ENCODE results near the gene ZNF613. TPM values are rescaled to one million over a fixed set of nuclear protein-coding genes. Genes with fewer than 3 reads are reported as not detected.
A peak's percentile ranks its signal among the peaks of the same experiment; 100 is the strongest.

ZNF613 gene
- total RNA-seq (7.1 and 14.4 TPM in 2 replicates), polyA plus RNA-seq (9.3 and 11.6 TPM in 2 replicates)

- H3K27me3 ChIP-seq, result no peaks in the 10 kb centered on the region
- TF ChIP-seq, protein P1, sequence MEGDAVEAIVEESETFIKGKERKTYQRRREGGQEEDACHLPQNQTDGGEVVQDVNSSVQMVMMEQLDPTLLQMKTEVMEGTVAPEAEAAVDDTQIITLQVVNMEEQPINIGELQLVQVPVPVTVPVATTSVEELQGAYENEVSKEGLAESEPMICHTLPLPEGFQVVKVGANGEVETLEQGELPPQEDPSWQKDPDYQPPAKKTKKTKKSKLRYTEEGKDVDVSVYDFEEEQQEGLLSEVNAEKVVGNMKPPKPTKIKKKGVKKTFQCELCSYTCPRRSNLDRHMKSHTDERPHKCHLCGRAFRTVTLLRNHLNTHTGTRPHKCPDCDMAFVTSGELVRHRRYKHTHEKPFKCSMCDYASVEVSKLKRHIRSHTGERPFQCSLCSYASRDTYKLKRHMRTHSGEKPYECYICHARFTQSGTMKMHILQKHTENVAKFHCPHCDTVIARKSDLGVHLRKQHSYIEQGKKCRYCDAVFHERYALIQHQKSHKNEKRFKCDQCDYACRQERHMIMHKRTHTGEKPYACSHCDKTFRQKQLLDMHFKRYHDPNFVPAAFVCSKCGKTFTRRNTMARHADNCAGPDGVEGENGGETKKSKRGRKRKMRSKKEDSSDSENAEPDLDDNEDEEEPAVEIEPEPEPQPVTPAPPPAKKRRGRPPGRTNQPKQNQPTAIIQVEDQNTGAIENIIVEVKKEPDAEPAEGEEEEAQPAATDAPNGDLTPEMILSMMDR (IDR thresholded peaks at IDR 0.05; ENCODE audit: low read depth, low read length), result peak; percentile 22
- H3K27ac ChIP-seq, result peak within 1 kb of the TSS; percentile 97
- DNase-seq (ENCODE audit: low read depth in 1 of 2, low spot score in 1 of 2), result peak; percentile 95 to 97
- H3K4me3 ChIP-seq, result peak within 1 kb of the TSS; percentile 58
- peaks cover 4% of the 10 kb centered on the region for H3K9me3 ChIP-seq (ENCODE audit: low read depth)
- peaks cover 15% of the 10 kb centered on the region for H3K36me3 ChIP-seq
- H3K4me1 ChIP-seq (ENCODE audit: low read depth), result no peaks in the 10 kb centered on the region
Measured at GRCh38 chr19:51926784-51927741, at the start of gene ZNF613. Gene ZNF613 (plus strand): TSS chr19:51927472. CDS start chr19:51936221, 8,749 bp downstream.

DNA sequence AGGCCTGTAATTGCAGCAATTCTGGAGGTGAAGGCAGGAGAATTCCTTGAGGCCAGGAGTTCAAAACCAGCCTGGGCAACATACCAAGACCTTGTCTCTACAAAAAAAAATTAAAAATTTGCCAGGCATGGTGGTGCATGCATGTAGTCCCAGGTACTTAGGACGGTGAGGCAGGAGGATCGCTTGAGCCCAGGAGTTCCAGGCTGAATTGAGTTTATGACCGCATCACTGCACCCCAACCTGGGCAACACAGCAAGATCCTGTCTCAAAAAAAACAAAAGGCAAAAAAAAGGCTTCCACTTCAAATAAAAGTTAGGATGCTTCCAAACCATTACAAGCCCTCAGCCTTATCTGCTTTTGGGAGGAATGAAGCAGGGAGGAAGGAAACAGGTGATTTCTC is 44.8 kb upstream of the ZNF613 start:
- Histone ChIP-seq H3K4me3 (no peak overlapping the region), H3K27me3 (no peaks in the 10 kb centered on the region), H3K9me3 (ENCODE audit: low read depth) (no peaks in the 10 kb centered on the region), H3K36me3 (peaks cover 23% of the 10 kb centered on the region), H3K27ac (no peak overlapping the region), H3K4me1 (ENCODE audit: low read depth) (peaks cover 4% of the 10 kb centered on the region)
- TF ChIP-seq, protein P1 (IDR thresholded peaks at IDR 0.05; ENCODE audit: low read depth, low read length), result no peak
- DNase-seq (ENCODE audit: low read depth in 1 of 2, low spot score in 1 of 2), result no peak

DNA sequence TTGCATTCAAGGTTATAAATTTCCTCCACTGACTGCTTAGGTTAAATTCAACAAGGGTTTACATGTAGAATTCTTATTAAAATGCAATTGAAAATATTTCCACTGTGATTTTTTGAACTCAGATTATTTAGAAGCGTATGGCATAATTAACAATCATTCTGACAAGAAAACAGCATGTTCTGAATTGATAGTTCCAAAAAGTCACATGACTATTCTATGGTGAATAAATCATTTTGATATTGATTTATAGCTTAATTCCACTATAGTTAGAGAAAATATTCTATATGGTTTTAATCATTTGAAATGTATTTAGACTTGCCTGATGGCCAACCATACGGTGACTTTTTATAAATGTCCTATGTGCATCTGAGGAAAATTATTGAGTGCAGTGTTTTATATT is 42.6 kb upstream of the ZNF613 start:
- Histone ChIP-seq H3K4me1 (ENCODE audit: low read depth) (peaks cover 4% of the 10 kb centered on the region), H3K4me3 (no peak overlapping the region), H3K27ac (no peak overlapping the region), H3K36me3 (peaks cover 16% of the 10 kb centered on the region), H3K9me3 (ENCODE audit: low read depth) (no peaks in the 10 kb centered on the region), H3K27me3 (no peaks in the 10 kb centered on the region)
- no peak for DNase-seq (ENCODE audit: low read depth in 1 of 2, low spot score in 1 of 2)
- TF ChIP-seq, protein P1 (IDR thresholded peaks at IDR 0.05; ENCODE audit: low read depth, low read length), result no peak

GRCh38 chr19:51887522-51888498 is 39.5 kb upstream of the ZNF613 start, which contains the start of gene ZNF577:
Gene ZNF577 (minus strand): TSS chr19:51887951. CDS start chr19:51880382, 7,569 bp downstream.
- Histone ChIP-seq H3K27ac (peak within 1 kb of the TSS; percentile 79), H3K27me3 (no peaks in the 10 kb centered on the region), H3K4me3 (peak within 1 kb of the TSS; percentile 62), H3K36me3 (peaks cover 34% of the 10 kb centered on the region), H3K9me3 (ENCODE audit: low read depth) (peaks cover 8% of the 10 kb centered on the region), H3K4me1 (ENCODE audit: low read depth) (peaks cover 4% of the 10 kb centered on the region)
- TF ChIP-seq, protein P1 (IDR thresholded peaks at IDR 0.05; ENCODE audit: low read depth, low read length), result no peak
- DNase-seq (ENCODE audit: low read depth in 1 of 2, low spot score in 1 of 2), result peak; percentile 91 to 96

- Histone ChIP-seq H3K9me3 (ENCODE audit: low read depth) (peaks cover 11% of the 10 kb centered on the region), H3K27me3 (no peaks in the 10 kb centered on the region), H3K27ac (no peak overlapping the region), H3K4me1 (ENCODE audit: low read depth) (peaks cover 4% of the 10 kb centered on the region), H3K36me3 (peaks cover 55% of the 10 kb centered on the region), H3K4me3 (no peak overlapping the region)
- TF ChIP-seq, protein P1 (IDR thresholded peaks at IDR 0.05; ENCODE audit: low read depth, low read length), result no peak
- no peak for DNase-seq (ENCODE audit: low read depth in 1 of 2, low spot score in 1 of 2)
Measured at GRCh38 chr19:51889934-51890333, 37.3 kb upstream of the ZNF613 start.

All from cardiac muscle cell (in vitro differentiated cells and primary cell).